GM19193 (cell line): Measurements from ENCODE around the gene GPR107.

Source experiments
- POLR2A ChIP-seq: IDR thresholded peaks from 4 replicates; pipeline ENCODE4 v1.6.1; 2011; ENCODE audit not compliant: insufficient read depth, insufficient read length; ENCODE audit errors: extremely low read depth

Gene GPR107

DNA sequence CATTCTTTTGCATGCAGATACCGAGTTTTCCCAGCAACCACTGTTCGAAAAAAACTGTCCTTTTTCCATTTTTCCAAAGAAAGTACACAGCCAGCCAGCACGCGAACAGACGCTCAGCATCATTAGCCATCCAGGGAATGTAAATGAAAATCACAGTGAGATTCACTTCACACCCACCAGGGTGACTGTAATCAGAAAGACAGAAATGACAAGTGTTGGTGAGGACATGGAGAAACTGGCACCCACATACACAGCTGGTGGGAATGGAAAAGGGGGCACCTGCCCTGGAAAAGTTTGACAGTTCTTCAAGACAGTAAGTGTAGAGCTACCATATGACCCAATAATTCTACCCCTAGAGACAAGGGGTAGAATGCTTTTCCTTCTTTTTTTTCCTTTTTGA, 93.5 kb downstream of the GPR107 start:
- TF ChIP-seq POLR2A = no peak

DNA sequence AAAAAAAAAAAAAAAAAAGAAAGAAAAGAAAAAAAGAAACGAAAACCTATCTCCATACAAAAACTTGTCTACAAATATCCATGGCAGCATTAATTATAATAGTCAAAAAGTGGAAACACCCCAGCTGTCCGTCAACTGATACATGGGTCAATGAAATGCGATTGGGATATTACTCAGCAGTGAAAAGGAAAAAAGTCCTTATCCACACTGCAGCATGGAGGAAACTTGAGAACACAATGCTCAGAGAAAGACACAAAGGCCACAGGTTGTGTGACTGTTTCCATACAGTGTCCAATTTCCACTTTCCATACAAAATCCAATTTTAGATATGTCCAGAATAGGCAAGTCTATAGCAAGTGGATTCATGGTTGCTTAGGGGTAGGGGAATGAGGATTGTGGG, 94.2 kb downstream of the GPR107 start:
- TF ChIP-seq POLR2A = no peak

DNA sequence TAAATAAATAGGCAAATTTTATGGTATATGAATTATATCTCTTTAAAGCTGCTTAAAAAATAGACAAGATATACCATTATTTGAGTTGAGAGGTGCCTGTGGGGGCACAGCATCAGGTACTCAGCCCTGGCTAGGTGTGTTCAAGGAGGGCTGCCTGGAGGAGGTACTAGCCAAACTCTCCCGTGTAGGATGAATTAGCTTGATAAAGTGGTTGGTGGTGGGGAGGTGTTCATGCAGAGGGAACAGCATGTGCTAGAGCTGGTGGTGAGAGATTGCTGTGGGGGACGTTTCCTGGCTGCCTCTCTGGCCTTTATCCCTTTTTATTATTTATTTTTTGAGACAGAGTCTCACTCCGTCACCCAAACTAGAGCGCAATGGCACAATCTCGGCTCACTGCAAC, 95.3 kb downstream of the GPR107 start:
- no peak for TF ChIP-seq POLR2A

DNA sequence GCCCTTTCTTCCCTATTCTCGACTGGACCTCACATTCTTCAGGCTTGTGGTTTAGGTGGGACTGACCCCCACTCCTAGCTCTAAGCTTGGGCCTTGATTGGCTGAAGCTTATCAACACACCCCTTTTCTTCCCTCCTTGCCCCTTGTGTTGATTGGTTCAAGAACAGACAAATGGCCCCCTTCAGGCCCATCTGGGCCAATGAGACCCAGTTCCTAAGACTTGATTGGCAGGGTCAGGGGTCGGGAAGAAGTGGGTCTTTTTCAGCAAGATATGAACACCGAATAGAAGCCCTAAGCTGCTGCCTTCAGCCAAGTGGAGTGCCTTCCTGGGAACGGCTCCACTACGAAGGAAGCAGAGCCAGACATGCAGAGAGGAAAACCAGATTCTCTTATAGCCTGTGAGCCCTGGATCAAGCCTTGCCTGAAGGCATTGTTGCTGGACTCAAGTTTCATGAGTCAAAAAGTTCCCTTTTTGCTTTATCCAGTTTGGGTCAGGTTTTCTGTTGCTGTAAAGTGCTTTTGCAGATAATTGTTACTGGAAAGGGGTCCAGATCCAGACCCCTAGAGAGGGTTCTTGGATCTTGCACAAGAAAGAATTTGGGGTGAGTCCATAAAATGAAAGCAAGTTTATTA, 96.1 kb downstream of the GPR107 start:
- TF ChIP-seq POLR2A = no peak

DNA sequence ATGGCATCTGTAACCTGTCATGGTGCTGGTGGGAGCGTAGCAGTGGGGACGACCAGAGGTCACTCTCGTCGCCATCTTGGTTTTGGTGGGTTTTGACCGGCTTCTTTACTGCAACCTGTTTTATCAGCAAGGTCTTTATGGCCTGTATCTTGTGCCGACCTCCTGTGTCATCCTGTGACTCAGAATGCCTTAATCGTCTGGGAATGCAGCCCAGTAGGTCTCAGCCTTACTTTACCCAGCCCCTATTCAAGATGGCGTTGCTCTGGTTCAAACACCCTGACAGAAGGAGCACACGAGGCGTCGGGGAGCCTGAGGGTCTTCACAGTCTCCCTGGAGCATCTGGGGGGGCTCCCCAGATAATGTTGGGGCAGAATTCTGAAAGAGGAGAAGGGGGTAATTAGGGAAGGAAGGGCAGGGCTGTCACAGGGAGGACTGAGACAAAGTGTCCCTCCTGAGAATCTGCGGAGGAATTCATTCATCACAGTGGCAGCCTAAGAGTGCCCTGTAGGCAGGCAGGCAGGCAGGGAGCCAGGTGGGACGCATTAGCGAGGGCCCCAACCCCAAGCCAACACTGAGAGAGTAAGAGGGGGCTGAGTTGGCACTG, 97.2 kb downstream of the GPR107 start:
- no peak for TF ChIP-seq POLR2A

DNA sequence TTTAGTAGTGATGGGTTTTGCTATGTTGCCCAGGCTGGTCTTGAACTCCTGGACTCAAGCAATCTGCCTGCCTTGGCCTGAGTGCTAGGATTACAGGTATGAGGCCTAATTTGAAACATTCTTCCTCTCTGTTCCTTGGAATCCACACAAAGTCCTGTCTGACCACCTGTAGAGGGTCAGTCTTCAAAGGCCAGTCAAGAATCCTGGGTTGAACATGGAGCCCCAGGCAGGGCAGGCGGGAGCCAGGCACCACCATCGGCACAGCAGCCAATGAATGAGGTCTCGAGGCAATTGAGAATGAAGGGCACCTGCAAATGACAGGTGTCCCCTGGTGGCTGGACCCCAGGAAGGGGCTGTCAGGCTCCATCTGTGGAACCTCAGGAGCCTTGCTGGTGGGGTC, 101.1 kb downstream of the GPR107 start:
- no peak for TF ChIP-seq POLR2A

DNA sequence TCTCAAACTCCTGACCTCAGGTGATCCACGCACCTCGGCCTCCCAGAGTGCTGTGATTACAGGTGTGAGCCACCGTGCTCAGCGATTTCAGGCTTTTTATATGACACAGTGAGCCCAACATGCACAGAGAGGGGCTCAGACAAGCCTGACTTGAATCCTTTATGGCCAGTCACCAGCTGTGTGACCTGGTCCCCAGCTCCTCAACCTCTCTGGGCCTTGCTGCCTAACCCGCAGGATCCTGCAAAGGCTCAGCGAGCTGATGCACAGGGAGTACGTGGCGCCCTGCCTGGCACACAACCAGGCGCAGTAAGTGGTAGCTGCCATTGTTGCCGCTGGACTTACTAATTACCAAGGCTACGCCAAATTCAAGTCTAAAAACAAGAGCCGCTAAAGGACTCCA, 101.9 kb downstream of the GPR107 start:
- TF ChIP-seq POLR2A = no peak

DNA sequence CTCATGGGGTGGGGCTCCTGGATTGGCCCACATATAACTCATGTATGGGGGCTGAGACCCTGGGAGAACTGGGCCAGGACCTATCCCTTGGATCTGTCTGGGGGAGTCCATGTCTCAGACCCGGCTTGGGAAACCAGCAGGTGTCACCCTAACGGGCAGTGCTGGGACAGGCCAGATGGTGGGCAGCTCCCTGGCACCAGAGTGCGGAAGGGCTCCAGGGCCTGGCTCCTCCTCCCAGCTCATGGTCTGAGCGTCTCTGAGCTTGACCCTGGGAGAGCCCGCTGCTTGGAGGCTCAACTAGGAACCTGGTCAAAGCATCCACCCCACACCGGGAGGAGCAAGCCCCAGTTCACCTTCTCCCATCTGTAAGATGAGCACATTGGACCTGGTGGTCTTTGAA, 103.0 kb downstream of the GPR107 start:
- no peak for TF ChIP-seq POLR2A

DNA sequence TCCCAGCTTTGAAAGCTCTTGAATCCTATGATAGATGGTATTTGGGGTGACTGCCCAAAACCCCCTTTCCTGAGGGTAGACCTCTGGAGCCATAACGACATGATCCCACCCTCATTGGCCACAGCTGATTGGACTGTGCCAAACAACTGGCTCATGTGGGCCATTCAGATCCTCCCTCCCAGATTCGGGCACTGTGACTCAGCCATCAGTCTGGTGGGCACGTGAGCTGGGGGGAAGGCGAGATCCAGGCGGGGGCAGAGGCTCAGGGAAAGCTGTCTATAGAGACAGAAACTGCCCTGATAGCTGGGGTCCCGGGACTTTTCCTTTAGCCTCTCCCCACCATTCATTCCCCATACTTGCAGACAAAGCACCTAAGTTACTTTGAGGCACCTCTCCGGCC, 103.4 kb downstream of the GPR107 start:
- TF ChIP-seq POLR2A = no peak

DNA sequence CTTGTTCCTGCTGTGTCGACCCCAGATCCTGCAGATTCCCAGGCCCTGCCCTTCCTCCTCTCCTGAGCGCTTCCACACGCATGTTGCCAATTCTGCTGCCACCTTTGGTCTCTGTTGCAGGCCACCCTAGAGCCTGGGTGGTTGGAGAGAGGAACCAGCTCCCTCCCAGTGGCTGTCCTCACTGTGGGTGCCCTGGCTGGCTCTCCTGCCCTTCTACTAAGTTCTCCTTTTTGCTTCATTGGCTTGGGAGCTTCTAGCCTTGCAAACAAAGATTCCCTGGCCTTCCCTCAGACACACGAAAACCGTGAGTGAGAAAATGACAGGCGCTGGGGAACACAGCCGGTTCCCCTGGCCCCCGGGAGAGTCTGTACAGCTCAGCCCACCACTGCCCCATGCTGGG, 104.3 kb downstream of the GPR107 start:
- TF ChIP-seq POLR2A = no peak

DNA sequence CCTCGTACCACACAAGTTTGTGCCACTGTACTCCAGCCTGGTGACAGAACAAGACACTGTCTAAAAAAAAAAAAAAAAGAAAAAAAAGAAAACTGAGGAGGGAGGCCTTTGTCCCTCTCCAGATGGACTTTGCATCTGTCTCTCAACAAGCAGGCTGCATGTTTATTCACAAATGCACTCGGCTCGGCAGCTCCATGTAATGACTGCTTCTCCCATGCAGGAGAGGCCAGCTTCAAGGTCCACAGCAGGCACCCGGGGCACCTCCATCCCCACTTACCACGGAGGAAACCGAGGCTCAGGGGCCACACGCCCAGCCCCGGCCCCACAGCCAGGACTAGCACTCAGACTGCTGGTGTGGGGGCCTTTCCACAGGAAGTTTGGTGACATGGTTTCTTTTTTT, 105.4 kb downstream of the GPR107 start:
- TF ChIP-seq POLR2A = no peak

DNA sequence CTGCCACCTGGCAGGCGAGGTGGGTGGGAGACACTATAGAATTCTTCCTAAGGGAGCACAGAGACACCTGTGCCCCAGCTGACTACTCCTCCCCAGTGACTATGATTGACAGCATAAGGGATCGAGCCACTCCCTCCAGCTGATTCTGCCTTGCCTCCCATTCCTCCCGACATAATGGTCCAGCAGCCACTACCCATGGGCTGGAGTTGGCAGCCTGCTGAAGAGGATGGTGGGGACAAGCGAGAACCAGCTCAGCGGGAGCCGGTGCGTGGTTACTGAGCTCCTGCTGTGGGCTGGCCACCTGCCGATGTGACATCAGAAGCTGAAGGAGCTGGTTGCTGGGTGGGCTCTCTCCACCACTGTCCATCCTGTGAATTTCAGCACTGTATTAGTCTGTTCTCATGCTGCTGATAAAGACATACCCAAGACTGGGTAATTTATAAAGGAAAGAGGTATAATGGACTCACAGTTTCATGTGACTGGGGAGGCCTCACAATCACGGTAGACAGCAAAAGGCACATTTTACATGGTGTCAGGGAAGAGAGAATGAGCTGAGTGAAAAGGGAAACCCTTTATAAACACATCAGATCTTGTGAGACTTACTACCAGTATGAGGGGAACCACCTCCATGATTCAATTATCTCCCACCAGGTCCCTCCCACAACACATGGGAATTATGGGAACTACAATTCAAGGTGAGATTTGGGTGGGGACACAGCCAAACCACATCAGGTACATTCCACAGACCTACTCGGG, 106.4 kb downstream of the GPR107 start:
- no peak for TF ChIP-seq POLR2A

DNA sequence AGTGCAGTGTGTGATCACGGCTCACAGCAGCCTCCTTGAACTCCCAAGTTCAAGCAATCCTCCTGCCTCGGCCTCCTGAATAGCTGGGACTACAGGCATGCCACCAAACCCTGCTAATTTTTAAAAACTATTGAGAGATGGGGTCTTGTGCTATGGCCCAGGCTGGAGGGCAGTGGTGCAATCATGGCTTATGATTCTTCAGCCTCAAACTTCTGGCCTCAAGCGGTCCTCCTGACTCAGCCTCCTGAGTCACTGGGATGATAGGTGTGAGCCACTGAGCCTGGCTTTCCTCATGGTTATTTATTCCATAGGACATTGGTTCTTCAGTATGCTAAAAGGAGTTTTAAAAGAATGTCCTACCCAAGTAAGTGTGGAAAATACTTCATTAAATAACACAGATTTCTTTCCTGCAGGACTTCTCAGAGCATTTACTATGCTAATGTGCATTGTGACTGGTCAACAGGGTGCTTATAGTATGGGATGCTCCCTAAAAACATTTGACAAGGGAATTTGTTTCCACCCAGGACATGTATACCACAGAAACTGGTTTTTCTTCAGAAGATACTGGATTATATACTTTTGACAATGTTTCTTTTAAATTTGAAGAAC, 107.3 kb downstream of the GPR107 start:
- no peak for TF ChIP-seq POLR2A

DNA sequence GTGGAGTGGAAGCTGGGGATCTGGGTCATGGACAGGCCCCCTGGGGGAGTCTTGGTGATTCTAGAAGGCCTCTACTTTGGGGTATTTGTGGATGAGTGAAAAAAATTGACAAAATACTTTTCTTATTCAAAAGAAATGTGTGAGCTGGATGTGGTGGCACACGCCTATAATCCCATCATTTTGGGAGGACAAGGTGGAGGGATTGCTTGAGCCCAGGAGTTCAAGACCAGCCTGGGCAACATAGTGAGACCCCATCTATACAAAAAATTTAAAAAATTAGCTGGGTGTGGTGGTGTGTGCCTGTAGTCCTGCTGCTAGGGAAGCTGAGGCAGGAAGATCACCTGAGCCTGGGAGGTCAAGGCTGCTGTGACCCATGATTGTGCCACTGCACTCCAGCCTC, 111.9 kb downstream of the GPR107 start:
- no peak for TF ChIP-seq POLR2A

DNA sequence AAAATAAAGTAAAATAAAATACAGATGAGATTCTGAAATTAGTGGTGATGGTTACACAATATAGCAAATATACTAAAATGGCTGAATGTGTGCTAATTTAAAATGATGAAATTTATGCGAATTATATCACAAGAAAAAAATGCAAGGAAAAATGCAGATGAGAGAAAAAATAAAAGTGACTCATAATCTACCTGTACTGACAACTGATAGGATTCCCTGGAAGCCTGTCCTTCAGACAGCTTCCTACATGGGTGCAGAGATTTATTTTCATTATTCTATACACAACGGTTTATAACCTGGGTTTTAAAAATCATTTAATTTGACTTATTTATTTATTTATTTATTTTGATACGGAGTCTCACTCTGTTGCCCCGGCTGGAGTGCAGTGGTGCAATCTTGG, 112.7 kb downstream of the GPR107 start:
- no peak for TF ChIP-seq POLR2A

DNA sequence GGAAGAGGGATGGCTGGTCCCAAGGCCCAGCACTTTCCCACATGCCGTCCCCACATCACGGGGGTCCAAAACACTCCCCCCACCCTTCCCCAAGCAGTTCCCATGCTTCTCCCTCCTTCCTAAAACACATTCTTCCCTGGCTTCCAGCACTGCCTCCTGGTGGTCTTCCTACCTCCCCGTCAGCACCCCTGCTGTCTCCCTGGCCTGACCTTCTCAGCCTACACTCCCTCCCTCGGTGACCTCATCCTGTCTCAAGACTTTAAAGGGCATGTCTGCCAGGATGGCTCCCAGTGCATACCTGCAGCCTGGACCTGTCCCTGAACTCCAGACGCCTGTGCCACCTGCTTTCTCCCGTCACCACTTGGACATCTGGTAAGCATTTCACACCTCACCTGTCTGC, 114.2 kb downstream of the GPR107 start:
- no peak for TF ChIP-seq POLR2A
